ENCODE data around the gene WNT7B. TPM values are rescaled to one million over a fixed set of nuclear protein-coding genes. Genes with fewer than 3 reads are reported as not detected.
A peak's percentile ranks its signal among the peaks of the same experiment; 100 is the strongest.

The WNT7B gene
- total RNA-seq, 1 experiment from 2014 or later: 17.3 TPM

DNA sequence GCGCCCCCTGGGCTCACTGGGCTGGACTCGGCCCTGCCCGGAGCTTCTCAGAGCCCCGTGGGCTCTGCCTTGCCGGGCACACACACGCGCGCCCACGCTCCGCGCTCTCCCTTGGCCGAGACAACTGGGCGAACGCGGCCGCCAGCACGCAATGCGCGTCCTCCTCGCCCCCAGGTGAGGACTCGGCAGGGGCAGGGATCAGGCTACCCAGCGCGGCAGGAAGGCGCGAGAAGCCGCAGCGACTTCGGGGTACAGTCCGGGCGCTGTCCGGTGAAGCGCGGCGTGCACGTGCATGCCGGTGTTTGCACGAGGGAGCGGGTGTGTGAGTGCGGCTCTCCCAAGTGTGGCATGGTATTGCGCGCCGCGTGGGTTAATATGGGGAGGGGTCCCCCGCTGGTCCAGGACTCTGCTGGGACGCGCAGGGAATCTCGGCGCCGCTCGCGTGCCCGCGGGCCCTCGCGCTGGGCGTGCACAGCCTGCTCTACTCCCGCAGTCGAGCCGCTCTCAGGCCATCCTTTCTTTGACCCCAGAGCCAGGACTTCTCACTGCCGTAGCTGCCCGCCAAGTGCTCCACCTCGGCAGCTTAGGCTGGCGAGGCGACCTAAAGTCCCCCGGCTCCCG, 5.4 kb downstream of the WNT7B start:
- peak; percentile 28 for DNase-seq (ENCODE audit: low read depth)

- DNase-seq (ENCODE audit: low read depth): peak; percentile 92
Observed at GRCh38 chr22:45970705-45971407, 6.1 kb downstream of the WNT7B start.

DNA sequence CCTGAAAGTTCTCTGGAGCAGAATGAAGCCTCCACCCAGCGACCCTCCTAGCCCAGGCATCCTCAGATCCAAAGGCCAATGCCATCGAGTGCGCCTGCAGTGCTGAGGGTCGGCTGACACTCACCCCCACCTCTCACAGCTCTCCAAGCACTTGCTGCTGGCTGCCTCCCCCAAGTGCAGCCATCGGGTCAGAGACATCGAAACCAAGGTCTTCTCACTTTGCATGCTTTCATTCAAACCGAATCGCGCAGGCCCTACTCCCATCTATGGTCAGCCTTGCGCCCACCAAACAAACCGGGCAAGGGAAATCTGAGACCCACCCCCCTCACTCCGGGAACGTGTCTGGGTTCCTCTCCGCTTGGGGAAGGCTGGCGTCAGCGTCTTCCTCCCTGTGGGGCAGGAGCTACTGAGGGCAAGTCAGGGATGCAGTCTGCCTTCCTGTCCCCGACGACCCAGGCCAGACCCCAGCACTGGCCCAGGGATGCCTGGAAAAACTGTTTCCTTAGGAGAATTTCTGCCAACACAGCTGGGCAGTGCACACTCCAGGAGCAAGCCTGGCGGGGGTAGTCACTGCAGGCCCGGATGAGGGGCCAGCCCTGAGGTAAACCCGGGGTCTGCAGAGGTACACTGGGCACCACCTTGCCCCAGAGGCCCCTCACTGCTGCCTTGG, 7.0 kb downstream of the WNT7B start:
- no peak for DNase-seq (ENCODE audit: low read depth)

DNA sequence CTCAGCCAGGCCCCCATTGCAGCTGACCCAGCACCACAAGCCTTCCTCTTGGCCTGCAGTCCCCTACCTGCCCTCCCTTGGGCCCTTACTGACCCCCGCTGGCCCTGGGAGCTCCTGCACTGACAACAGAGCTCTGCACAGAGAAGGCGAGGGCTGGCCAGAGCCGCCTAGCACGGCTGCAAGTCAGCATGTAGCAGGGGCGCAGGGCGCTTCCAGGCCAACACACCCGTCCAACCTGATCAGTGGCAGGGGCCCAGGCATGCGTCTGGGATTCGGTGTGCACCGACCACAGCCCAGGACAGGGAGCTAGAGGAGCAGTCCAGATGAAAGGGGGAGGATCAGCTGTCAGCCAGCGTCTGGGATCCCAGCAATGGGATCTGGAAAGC, 7.6 kb downstream of the WNT7B start:
- DNase-seq (ENCODE audit: low read depth): no peak

DNA sequence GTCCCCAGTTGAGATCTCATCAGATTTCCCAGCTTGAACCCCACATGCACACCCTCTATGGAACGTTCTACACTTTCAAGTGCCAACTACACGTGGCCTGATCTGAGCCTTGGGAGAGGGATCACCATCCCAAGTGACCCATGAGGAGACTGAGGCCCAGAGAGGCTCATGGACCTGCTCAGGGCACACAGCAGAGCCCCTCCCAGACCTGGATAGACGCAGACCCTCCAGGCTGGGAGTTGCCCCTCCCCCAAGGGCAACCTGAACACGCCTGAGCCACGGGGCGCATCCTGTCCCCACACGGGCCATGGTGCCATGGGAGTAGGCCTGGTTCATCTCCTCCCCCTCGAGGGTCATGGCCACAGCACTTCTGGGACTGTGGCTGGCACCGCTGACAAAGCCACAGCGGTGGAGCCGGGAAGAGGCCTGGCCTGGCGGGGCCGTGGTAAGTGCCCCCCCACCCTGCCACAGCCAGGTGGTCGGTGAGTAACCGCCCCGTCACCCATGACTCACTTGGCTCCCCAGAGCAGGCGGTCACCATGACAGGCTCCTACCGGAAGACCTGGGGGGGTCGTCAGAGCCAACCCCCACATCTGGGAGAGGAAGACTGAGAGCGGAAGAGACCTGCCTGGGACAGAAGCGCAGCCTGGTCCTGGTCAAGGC, 8.1 kb downstream of the WNT7B start:
- DNase-seq (ENCODE audit: low read depth): peak; percentile 98

GRCh38 chr22:45968003-45968650, 8.8 kb downstream of the WNT7B start:
- DNase-seq (ENCODE audit: low read depth): peak; percentile 96

DNA sequence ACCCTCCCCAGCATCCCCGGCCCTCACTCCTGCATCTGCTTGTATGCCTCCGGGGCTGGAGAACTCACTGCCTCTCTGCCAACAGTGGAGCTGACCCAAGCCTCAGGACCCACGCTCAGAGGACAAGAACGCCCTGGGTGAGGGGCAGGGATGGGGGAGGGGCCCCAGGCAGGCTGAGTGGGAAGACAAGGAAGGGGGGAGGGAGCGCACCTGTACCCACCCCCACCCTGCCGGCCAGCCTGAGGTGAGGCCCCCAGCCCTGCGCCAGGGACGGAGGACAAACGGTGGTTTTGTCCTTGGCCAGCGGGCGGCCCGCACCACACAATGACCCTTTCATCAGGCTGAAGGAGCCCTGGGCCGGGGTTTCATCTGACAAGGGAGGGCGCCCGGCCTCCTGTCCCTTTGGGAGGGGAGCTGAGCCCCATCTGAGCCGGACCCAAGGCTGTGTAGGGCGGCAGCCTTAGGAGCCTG, 10.0 kb downstream of the WNT7B start:
- no peak for DNase-seq (ENCODE audit: low read depth)

GRCh38 chr22:45966320-45966894, 10.6 kb downstream of the WNT7B start:
- no peak for DNase-seq (ENCODE audit: low read depth)

GRCh38 chr22:45965563-45965962, 11.4 kb downstream of the WNT7B start:
- no peak for DNase-seq (ENCODE audit: low read depth)

- DNase-seq (ENCODE audit: low read depth): no peak
Observed at GRCh38 chr22:45964926-45965527, 11.9 kb downstream of the WNT7B start.

- no peak for DNase-seq (ENCODE audit: low read depth)
Observed at GRCh38 chr22:45964372-45964771, 12.6 kb downstream of the WNT7B start.

GRCh38 chr22:45963821-45964220, 13.1 kb downstream of the WNT7B start:
- no peak for DNase-seq (ENCODE audit: low read depth)

- no peak for DNase-seq (ENCODE audit: low read depth)
Observed at GRCh38 chr22:45962756-45963324, 14.1 kb downstream of the WNT7B start.

DNA sequence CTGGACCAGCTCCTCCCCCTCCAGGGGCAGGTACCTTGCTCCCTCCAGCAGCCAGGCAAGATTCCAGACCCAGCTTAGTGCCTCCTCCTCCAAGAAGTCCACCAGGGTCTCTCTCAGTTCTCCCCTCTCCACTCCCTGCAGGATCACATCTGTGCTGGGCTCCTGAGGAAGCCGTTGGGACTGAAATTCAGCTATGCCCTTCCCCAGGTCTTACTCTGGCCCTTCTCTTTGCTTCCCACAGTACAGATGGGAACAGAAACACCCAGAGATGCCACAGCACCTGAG, 14.6 kb downstream of the WNT7B start:
- no peak for DNase-seq (ENCODE audit: low read depth)

DNA sequence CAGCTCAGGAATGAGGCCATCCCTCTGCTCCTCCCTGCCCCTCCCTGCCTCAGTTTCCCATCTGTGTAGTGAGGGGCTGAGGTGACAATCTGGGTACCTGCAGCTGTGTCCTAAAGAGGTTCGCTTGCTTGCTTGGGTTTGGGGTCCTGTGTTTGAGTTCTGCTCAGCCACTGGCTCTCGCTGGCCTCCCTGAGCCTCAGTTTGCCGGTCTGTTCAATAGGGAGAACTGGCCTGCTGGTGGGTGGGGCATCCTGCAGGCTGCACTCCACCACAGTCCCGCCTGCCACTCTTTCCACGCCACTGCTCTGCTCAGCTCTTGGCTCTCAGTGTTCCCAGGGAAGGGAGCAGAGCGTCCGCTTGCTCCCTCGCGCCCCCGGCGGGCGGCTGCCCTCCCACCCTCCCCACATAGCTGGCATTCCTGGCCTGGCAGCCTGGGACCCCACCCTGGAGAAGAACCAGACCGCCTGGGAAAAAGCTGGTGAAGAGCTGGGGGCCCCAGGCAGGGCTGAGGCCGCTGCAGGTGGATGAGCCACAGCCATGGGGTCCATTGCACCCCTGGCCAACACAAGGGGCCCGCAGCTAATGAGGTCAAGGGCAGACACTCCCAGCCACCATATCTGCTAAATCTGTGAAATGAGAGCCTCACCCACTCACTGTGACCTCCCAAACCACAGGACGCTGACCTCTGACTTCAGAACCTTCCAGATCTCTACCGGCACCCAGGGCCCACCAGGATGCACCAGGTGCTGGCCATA, 15.1 kb downstream of the WNT7B start:
- DNase-seq (ENCODE audit: low read depth): no peak

DNA sequence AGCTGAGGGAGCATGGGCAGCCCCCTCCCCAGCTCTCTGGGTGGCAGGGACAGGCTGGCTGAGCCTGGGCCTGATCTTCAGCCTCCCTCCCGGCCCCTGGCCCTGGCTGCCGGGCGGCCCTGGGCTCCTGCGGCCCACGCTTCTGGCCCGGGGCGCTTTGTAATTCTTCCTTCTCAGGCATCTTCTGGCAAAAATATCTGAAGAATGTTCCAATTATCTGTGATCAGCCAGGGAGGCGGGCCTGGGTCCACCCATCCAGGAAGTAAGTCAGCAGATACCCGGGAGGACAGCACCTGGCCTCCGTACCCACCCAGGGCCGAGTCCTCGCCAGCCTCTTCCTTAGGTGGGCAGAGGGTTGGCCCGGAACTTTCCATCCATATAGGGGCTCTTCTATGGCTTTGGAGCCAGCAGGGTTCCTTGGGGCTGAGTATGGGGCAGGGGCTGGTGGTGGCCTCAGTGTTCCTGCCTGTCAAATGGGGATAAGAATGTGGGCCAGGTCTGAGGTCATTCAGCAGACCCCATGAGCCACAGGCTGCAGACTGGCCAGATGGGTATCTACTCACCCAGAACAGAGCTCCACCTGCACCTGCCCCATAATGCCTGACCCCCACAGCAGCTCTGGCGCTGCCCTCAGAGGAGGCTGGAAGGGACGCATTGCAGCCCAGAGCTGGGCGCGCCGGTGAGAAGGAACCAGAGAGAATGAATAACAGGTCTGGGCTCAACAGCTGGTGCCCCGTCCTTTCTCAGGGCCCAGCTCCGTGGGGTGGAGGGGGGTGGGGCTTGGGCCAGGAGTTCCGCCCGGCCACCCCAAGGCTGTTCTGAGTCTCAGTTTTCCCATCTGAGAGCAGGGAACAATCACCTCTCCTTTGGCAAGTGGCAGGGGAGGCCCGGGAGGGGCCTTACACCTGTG, 16.2 kb downstream of the WNT7B start:
- no peak for DNase-seq (ENCODE audit: low read depth)

DNA sequence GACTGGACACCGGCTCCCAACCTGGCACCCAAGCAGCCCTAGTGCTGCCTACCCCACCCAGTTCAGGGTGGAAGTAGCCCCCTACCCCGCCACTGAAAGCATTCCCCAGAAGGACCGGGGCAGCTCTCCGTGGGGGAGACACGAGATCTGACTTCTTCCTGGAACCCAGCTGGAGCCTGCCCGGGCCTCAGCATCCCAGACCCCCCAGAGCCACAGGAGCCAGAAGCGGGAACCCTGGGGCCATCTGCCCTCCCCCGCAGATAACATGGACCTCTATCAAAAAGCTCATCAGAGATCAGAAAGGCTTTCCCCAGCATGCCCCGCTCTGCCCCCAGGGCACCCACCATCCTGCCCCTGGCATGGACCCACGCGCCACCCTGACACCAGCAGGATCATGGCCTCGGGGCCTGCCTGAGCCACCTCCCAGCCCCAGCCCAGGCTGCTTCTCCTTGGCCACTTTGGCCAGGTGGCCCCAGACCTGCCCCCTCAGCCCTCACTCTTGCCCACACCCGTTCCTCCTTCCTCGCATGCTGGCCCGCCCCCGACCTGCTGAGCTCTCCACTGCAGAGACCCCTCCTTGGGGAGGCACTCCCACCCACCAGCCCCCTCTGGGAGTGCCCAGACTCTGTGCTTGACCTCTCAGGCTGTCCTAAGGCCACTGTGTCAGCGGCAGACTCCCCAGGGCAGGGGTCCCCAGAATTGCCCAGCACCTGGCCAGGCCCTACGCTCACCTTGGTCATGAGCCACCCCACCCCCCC, 17.1 kb downstream of the WNT7B start:
- no peak for DNase-seq (ENCODE audit: low read depth)

- DNase-seq (ENCODE audit: low read depth): no peak
Observed at GRCh38 chr22:45958971-45959370, 18.0 kb downstream of the WNT7B start.
